NCI-H774 (cell line): ENCODE measurements around the gene GTF2H4.
"Not testable (repeated sequence)": the region's sequence is repeated elsewhere in the genome, so short reads cannot be mapped to it uniquely, and the experiment has no call there.

Source experiments
- DNase-seq: peaks from one replicate; lab custom pipeline; 2025; lab: John Stamatoyannopoulos, UW

GTF2H4 gene

GRCh38 chr6:30907758-30908591 is at the start of gene GTF2H4:
Gene GTF2H4 (plus strand): TSS chr6:30908207.
- peak; percentile 97 for DNase-seq

- DNase-seq: not testable (repeated sequence)
Measured at GRCh38 chr6:30859726-30860125, 48.3 kb upstream of the GTF2H4 start.

GRCh38 chr6:30861257-30862048 is 46.6 kb upstream of the GTF2H4 start:
- DNase-seq: no peak

GRCh38 chr6:30862156-30862875 is 45.7 kb upstream of the GTF2H4 start:
- no peak for DNase-seq

- DNase-seq: no peak
Measured at GRCh38 chr6:30864325-30864724, 43.7 kb upstream of the GTF2H4 start.

GRCh38 chr6:30869241-30869749 is 38.7 kb upstream of the GTF2H4 start:
- not testable (repeated sequence) for DNase-seq

- DNase-seq: no peak
Measured at GRCh38 chr6:30870546-30870945, 37.5 kb upstream of the GTF2H4 start.

GRCh38 chr6:30871592-30872183 is 36.3 kb upstream of the GTF2H4 start:
- DNase-seq: no peak

- DNase-seq: no peak
Measured at GRCh38 chr6:30873137-30873640, 34.8 kb upstream of the GTF2H4 start.

- DNase-seq: not testable (repeated sequence)
Measured at GRCh38 chr6:30873795-30874194, 34.2 kb upstream of the GTF2H4 start.

GRCh38 chr6:30875244-30876038 is 32.6 kb upstream of the GTF2H4 start:
- peak; percentile 86 for DNase-seq

GRCh38 chr6:30876039-30876730 is 31.8 kb upstream of the GTF2H4 start:
- DNase-seq: no peak

GRCh38 chr6:30877419-30878262 is 30.4 kb upstream of the GTF2H4 start:
- DNase-seq: peak; percentile 81

GRCh38 chr6:30879684-30880427 is 28.2 kb upstream of the GTF2H4 start:
- DNase-seq: no peak

- no peak for DNase-seq
Measured at GRCh38 chr6:30880698-30881252, 27.2 kb upstream of the GTF2H4 start.

- DNase-seq: no peak
Measured at GRCh38 chr6:30881392-30882203, 26.4 kb upstream of the GTF2H4 start.

- no peak for DNase-seq
Measured at GRCh38 chr6:30882204-30882758, 25.7 kb upstream of the GTF2H4 start.
